Measurements from ENCODE around the gene NATD1. TPM values are rescaled to one million over a fixed set of nuclear protein-coding genes. Genes with fewer than 3 reads are reported as not detected.

The NATD1 gene
- total RNA-seq, 1 experiment from 2014 or later: 3.1 TPM

DNA sequence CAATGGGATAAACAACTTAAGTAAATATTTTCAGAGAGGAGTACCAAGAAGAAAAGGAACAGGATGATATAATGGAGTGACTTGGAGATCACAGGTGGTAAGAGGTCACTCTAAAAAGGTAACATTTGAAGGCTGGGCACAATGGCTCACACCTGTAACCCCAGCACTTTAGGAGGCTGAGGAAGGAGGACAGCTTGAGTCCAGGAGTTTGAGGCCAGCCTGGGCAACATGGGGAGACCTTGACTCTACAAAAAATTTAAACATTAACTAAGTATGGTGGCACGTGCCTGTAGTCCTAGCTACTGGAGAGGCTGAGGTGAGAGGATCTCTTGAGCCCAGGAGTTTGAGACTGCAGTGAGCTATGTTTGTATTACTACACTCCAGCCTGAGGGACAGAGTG, 35.9 kb downstream of the NATD1 start:
- Histone ChIP-seq H3K9me2 (ENCODE audit: insufficient read depth) (no peaks in the 10 kb centered on the region), H3K4me1 (ENCODE audit: control insufficient read depth in 1 of 2, insufficient read depth in 2 of 2, low read length in 2 of 2) (peaks cover 15 to 21% of the 10 kb centered on the region in 2 experiments; a peak in 3 of 4 replicates), H3K4me3 (replicated peaks in 1 of 2; ENCODE audit: low read depth in 1 of 2, low read length in 2 of 2) (no peak overlapping the region), H3K4me2 (ENCODE audit: low read length) (no peak overlapping the region), H2AFZ (ENCODE audit: low read depth, low read length, poor library complexity, severe bottlenecking) (no peak overlapping the region), H3K27me3 (ENCODE audit: insufficient read depth, low read length) (no peaks in the 10 kb centered on the region), H3K27ac (ENCODE audit: low read depth, low read length) (no peak overlapping the region), H3K9ac (ENCODE audit: low read length) (no peak overlapping the region), H4K20me1 (ENCODE audit: insufficient read depth) (peaks cover 5% of the 10 kb centered on the region; the same call in 1 of the 2 replicates), H3K9me3 (ENCODE audit: control insufficient read depth in 1 of 2, insufficient read depth in 1 of 2, low read depth in 1 of 2, low read length in 2 of 2) (no peaks in the 10 kb centered on the region), H3K36me3 (ENCODE audit: control insufficient read depth in 1 of 2, insufficient read depth in 2 of 2, low read length in 2 of 2) (peaks cover 0 to 3% of the 10 kb centered on the region in 2 experiments; a peak in 2 of 4 replicates), H3K79me2 (ENCODE audit: insufficient read depth, low read length) (peaks cover 61% of the 10 kb centered on the region)
- no peak for ATAC-seq
- TF ChIP-seq SP1 (IDR thresholded peaks at IDR 0.05; ENCODE audit: low read depth) (no peak), EGR1 (IDR thresholded peaks at IDR 0.05; ENCODE audit: low read depth) (no peak), RAD21 (IDR thresholded peaks at IDR 0.05; ENCODE audit: low read depth) (no peak), EZH2 (IDR thresholded peaks at IDR 0.05) (no peak), REST (IDR thresholded peaks at IDR 0.05; ENCODE audit: low read depth) (no peak)
- TF ChIP-seq, protein P1, sequence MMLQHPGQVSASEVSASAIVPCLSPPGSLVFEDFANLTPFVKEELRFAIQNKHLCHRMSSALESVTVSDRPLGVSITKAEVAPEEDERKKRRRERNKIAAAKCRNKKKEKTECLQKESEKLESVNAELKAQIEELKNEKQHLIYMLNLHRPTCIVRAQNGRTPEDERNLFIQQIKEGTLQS (IDR thresholded peaks at IDR 0.05): no peak
- RAD21 ChIA-PET (ENCODE audit: low non-redundant PET in 1 of 2, low total read pairs in 2 of 2, uncharacterized antibody in 2 of 2, unreplicated experiment in 2 of 2): no interaction called here
- CTCF ChIA-PET: no interaction called here
- POLR2A ChIA-PET: no interaction called here
- no TSS peak for BruUV-seq (replicated peaks)
- DNase-seq (ENCODE audit: low read depth, low spot score): no peak
- intact Hi-C loops (cut with micrococcal nuclease): no loop called here
